Coronary artery (tissue), 2 donors: ENCODE data around the gene MAL.

ENCODE experiments used
- DNase-seq: peaks from one replicate; pipeline ENCODE4 v3.0.0-alpha.2; 2017; ENCODE audit warnings: low spot score
- H3K27ac ChIP-seq, 2 donors: fragments of 200-600 bp; sonication (generic); one replicate each; pipeline ENCODE4 v1.5.1; 2016 to 2019
- H3K4me3 ChIP-seq: fragments of 200-600 bp; sonication (generic); 2 replicates; pipeline ENCODE4 v1.5.1; 2016; ENCODE audit warnings: mild to moderate bottlenecking, moderate library complexity
- TF ChIP-seq, protein P1 (sequence below): fragments of 200-600 bp; sonication (generic); IDR thresholded peaks from one replicate; pipeline ENCODE4 v1.5.1; 2019; ENCODE audit warnings: antibody characterized with exemption

MAL gene

GRCh38 chr2:95039363-95039762 lies 13.9 kb downstream of the MAL start:
- TF ChIP-seq, protein P1, sequence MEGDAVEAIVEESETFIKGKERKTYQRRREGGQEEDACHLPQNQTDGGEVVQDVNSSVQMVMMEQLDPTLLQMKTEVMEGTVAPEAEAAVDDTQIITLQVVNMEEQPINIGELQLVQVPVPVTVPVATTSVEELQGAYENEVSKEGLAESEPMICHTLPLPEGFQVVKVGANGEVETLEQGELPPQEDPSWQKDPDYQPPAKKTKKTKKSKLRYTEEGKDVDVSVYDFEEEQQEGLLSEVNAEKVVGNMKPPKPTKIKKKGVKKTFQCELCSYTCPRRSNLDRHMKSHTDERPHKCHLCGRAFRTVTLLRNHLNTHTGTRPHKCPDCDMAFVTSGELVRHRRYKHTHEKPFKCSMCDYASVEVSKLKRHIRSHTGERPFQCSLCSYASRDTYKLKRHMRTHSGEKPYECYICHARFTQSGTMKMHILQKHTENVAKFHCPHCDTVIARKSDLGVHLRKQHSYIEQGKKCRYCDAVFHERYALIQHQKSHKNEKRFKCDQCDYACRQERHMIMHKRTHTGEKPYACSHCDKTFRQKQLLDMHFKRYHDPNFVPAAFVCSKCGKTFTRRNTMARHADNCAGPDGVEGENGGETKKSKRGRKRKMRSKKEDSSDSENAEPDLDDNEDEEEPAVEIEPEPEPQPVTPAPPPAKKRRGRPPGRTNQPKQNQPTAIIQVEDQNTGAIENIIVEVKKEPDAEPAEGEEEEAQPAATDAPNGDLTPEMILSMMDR: no peak
- H3K4me3 ChIP-seq: no peak overlapping the region
- no peak for DNase-seq
- no peak overlapping the region for H3K27ac ChIP-seq

- H3K4me3 ChIP-seq: no peak overlapping the region
- H3K27ac ChIP-seq: no peak overlapping the region
- no peak for DNase-seq
- TF ChIP-seq, protein P1: no peak
Observed at GRCh38 chr2:95039978-95040377, 14.5 kb downstream of the MAL start.

DNA sequence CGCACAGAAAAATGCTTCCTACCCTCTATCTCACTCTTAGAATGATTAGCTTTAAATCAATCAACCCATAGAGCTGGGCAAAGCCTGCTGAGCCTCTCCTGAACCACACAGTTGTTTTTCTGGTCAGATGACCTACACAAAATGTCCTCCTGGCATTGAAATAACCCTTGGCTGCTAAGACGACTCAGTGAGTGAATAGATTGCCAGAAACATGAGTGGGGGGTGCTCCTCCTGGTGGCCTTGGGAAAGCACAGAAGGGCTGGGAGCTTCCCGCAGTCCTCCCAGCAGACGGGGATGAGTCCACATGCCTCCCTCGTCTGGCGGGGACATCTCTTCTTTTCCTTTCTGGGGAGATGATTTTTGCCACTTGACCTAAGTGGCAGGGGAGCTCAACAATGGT lies 14.9 kb downstream of the MAL start:
- no peak overlapping the region for H3K27ac ChIP-seq
- no peak overlapping the region for H3K4me3 ChIP-seq
- TF ChIP-seq, protein P1: no peak
- DNase-seq: no peak

- no peak for DNase-seq
- H3K27ac ChIP-seq: no peak overlapping the region
- TF ChIP-seq, protein P1: no peak
- H3K4me3 ChIP-seq: no peak overlapping the region
Observed at GRCh38 chr2:95041060-95041823, 15.7 kb downstream of the MAL start.

DNA sequence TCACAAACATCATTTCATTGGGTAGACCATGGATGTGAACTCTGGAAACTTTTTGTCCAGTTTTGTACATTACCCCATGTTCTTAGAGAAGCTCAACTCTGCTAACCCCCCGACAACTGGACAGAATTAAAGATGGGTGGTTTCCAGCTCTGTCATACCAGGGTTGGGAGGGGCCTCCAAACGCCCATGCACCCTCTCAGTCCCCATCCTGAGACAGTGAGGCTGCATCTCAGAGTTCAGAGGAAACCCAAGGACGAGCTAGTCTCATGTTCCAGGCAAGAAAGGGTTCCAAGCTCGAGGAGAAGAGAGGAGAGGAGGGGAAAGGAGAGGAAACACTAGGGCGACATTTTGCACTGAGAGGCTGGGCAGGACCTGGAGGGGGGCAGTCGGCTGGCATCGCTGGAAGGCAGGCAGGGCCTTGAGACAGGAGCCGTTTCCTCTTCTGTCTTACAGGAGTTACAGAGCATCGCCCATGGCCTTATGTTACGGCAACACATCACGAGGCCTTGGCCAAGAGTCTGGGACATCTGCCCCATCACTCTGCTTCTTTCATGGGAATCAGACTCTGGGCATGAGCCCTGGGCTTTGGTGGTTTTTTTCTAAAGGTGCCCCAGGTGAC lies 16.4 kb downstream of the MAL start:
- no peak overlapping the region for H3K27ac ChIP-seq
- TF ChIP-seq, protein P1: no peak
- no peak for DNase-seq
- H3K4me3 ChIP-seq: no peak overlapping the region

DNA sequence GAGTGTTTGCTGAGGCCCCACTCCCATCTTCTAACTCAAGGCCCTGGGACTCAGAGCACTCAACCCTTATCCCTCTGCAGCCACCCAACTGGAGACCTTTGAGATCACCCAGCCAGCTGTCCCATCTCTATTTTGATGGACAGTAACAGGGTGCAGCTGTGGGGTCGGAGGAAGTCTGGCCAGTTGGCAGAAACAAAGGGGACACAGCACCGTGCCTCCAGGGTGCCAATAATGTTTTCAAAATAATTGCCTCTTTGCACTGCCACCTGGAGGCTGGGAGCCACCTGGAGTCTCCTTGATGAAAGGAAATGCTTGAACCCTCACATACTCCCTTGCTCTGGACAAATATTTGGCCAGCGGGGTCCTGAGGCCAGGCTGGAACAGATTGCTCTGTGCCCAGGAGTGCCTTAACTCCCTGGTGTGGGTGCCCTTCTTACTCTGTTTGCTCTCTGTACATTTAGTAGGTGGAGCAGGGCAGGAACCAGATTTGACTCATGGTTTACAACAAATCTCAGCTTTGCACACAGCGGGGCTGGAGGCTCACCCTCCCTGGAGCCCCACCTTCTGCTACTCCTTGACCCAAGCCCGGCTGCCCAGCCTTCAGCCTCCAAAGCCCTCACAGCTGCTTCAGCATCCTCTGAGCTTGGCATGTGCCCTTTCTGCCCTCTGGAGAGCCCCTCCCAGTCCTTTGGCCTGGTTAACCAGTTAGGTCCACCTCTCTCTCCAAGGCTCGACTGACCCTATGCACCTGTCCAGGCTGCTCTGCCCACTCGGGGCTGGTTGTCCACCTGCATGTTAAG lies 17.2 kb downstream of the MAL start:
- DNase-seq: no peak
- TF ChIP-seq, protein P1: no peak
- H3K27ac ChIP-seq: peak overlapping the region in 1 of 2 donors; percentile 35
- H3K4me3 ChIP-seq: peak overlapping the region; percentile 8
